ENCODE results near the gene MYO15A.

GRCh38 chr17:18187226-18187625 is 78.7 kb downstream of the MYO15A start:
- TF ChIP-seq POLR2A (IDR thresholded peaks at IDR 0.05; ENCODE audit: low read depth) (no peak), POLR2AphosphoS5 (IDR thresholded peaks at IDR 0.05) (no peak), CTCF (IDR thresholded peaks at IDR 0.05) (no peak), EP300 (IDR thresholded peaks at IDR 0.05) (no peak)

Measured in esophagus muscularis mucosa (tissue), 4 donors.